SJSA1 (cell line): ENCODE measurements around the gene DNM1. TPM values are rescaled to one million over a fixed set of nuclear protein-coding genes. Genes with fewer than 3 reads are reported as not detected.
A peak's percentile ranks its signal among the peaks of the same experiment; 100 is the strongest.

Source experiments
- DNase-seq, 2 experiments: peaks; one replicate each; pipeline ENCODE4 v3.0.0-alpha.2; 2015 to 2020; ENCODE audit warnings: low spot score in 2 of 2, low read depth in 1 of 2
- H3K27ac ChIP-seq: fragments of 250-450 bp; sonication (Bioruptor Pico); 2 replicates; pipeline ENCODE4 v1.5.1; 2020; ENCODE audit warnings: mild to moderate bottlenecking, moderate library complexity
- H3K27me3 ChIP-seq: fragments of 250-450 bp; sonication (Bioruptor Pico); replicated peaks from 2 replicates; pipeline ENCODE4 v1.5.1; 2020; ENCODE audit warnings: mild to moderate bottlenecking, moderate library complexity
- H3K36me3 ChIP-seq: fragments of 250-450 bp; sonication (Bioruptor Pico); 2 replicates; pipeline ENCODE4 v1.5.1; 2020; ENCODE audit warnings: mild to moderate bottlenecking
- H3K4me1 ChIP-seq: fragments of 250-450 bp; sonication (Bioruptor Pico); replicated peaks from 2 replicates; pipeline ENCODE4 v1.6.1; 2021; ENCODE audit warnings: mild to moderate bottlenecking
- H3K4me3 ChIP-seq: fragments of 250-450 bp; sonication (Bioruptor Pico); 2 replicates; pipeline ENCODE4 v1.5.1; 2020; ENCODE audit warnings: mild to moderate bottlenecking
- H3K9me3 ChIP-seq: fragments of 250-450 bp; sonication (Bioruptor Pico); replicated peaks from 2 replicates; pipeline ENCODE4 v1.5.1; 2020; ENCODE audit warnings: mild to moderate bottlenecking
- total RNA-seq: library from RNA; depleted of rRNA; stranded (reverse); fragments of >200 nt; shearing (Covaris generic); gene quantifications from 2 replicates; pipeline ENCODE4 v1.2.3, GENCODE V29; 2014

Gene DNM1
- total RNA-seq, 1 experiment from 2014 or later, result 2.5 TPM

- DNase-seq, result no peak
- H3K27ac ChIP-seq, result no peak overlapping the region
- no peak overlapping the region for H3K4me3 ChIP-seq
- H3K4me1 ChIP-seq, result peaks cover 7% of the 10 kb centered on the region
- no peaks in the 10 kb centered on the region for H3K9me3 ChIP-seq
- no peaks in the 10 kb centered on the region for H3K27me3 ChIP-seq
- peaks cover 60% of the 10 kb centered on the region for H3K36me3 ChIP-seq
Measured at GRCh38 chr9:128185979-128186965, 16.9 kb upstream of the DNM1 start.

DNA sequence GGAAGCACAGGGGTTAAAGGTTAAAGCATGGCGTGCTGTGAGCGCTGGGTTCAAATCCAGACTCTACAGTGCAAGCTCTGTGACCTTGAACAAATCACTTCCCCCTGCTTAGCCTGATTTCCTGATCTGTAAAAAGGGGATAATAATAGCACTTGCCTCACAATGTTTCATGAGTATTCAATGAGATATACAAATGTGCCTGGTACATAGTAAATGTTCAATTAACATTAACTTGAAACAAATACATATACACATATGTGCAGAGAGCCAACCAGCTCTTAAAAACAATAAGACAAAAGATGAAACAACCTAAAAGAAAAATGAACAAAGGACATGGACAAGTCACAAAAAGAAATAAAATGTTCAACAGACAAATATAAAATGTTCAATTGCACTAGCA lies 15.8 kb upstream of the DNM1 start:
- H3K36me3 ChIP-seq, result peaks cover 63% of the 10 kb centered on the region
- H3K9me3 ChIP-seq, result no peaks in the 10 kb centered on the region
- no peaks in the 10 kb centered on the region for H3K27me3 ChIP-seq
- DNase-seq, result no peak
- no peak overlapping the region for H3K27ac ChIP-seq
- H3K4me1 ChIP-seq, result peaks cover 11% of the 10 kb centered on the region
- no peak overlapping the region for H3K4me3 ChIP-seq

DNA sequence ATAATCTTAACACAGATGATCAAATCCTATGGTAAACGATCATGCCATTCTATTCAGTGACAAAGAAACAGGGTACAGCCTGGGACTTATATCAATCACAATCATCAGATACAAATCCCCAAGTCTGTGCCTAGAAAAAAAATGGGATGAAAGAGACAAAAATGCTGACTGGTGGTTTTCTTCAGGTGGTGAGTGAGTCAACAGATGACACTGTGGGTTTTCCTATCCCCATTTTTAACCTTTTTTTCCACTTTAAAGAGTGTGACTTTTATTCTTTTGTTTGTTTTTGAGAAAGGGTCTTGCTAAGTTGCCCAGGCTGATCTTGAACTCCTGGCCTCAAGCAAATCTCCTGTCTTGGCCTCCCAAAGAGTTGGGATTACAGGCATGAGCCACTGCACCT lies 15.0 kb upstream of the DNM1 start:
- no peak for DNase-seq
- Histone ChIP-seq H3K27ac (no peak overlapping the region), H3K4me3 (no peak overlapping the region)

GRCh38 chr9:128190013-128190412 lies 13.2 kb upstream of the DNM1 start:
- peaks cover 21% of the 10 kb centered on the region for H3K4me1 ChIP-seq
- no peak overlapping the region for H3K4me3 ChIP-seq
- DNase-seq, result no peak
- H3K9me3 ChIP-seq, result no peaks in the 10 kb centered on the region
- peaks cover 45% of the 10 kb centered on the region for H3K36me3 ChIP-seq
- no peak overlapping the region for H3K27ac ChIP-seq
- no peaks in the 10 kb centered on the region for H3K27me3 ChIP-seq

More for the DNA sequence above, 15.0 kb upstream of the DNM1 start:
- Histone ChIP-seq H3K36me3 (peaks cover 59% of the 10 kb centered on the region), H3K4me1 (peaks cover 19% of the 10 kb centered on the region), H3K27me3 (no peaks in the 10 kb centered on the region), H3K9me3 (no peaks in the 10 kb centered on the region)

DNA sequence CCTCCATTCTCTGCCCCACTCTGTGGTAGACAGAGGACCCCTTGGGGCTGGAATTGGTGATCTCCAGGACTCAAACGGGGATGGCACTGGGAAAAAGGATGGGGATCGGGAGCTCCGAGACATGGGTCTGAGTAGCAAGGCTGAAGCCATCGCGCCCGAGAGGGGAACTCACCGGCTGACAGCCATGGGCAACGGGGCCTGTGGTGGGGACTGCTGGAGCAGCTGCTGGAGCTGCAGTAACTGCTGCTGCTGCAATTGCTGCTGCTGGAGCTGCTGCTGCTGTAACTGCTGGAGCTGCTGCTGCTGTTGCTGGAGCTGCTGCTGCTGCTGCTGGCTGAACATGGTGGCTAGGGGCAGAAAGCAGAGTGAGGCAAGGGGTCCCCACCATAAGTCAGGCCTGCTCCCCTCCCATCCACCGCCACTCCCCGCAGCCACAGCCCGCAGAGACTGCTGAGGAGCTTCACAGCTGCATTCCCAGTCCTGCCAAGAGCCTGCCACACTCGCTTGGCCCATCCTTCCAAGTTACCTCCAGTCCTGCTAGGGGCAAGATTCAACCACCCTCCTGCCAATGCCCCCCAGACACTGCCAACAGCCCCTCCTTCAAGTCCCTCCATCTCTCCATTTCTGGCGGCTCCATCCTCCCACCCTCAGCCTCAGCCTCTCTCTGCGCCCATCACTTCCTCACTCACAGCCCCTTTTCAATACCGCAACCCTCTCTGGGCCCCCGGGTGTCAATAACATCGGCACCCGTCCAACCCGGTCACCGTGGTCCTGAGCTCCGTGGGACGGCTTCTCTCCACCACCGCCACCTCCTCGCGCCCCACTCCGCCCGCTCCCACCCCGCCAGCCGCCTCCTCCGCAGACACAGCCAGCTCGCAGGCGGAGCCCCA lies 12.4 kb upstream of the DNM1 start:
- Histone ChIP-seq H3K4me3 (peak overlapping the region; percentile 70), H3K4me1 (peaks cover 21% of the 10 kb centered on the region), H3K9me3 (no peaks in the 10 kb centered on the region), H3K27me3 (no peaks in the 10 kb centered on the region), H3K27ac (peak overlapping the region; percentile 51), H3K36me3 (peaks cover 39% of the 10 kb centered on the region)
- DNase-seq, result peak in 1 of 2 experiments; percentile 31

DNA sequence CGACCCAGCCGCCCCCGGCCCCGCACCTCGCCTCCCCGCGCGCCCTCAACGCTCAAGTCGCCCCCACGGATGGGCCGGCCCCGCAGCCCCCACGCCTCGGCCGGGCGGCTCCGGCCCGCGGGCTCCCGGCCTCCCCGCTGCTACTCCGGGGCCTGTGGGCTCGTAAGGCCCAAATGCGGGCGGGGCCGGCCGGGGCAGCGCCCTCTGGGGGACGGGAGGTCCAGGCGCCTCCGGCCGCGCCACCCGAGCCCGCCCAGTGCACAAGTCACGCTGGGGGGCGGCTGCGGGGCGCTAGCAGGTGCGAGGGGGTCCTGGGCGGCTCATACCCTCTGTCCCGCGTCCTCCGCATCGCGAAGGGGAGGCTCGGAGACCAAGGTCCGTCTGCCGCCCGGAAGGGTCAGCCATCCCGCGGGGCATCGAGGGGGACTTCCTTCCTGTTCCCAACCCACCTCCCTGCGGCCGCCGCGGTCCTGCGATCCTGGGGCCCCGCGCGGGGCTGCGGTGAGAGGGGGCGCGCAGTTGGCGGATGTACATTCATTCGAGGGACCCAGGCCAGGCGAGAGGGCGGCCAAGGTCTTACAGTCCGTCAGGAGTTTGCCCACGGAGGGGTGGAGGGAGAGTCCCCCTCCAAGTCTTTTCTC lies 11.7 kb upstream of the DNM1 start, which contains the start of gene CIZ1:
CIZ1 (minus strand) TSS at position 167 of the 641 bp plus-strand sequence. CDS start 715 bp downstream, outside the sequence.
- H3K27me3 ChIP-seq, result no peaks in the 10 kb centered on the region
- peak within 1 kb of the TSS; percentile 70 for H3K4me3 ChIP-seq
- peaks cover 37% of the 10 kb centered on the region for H3K36me3 ChIP-seq
- no peaks in the 10 kb centered on the region for H3K9me3 ChIP-seq
- peak within 1 kb of the TSS; percentile 51 for H3K27ac ChIP-seq
- peaks cover 21% of the 10 kb centered on the region for H3K4me1 ChIP-seq
- DNase-seq, result peak; percentile 70 to 76

- Histone ChIP-seq H3K9me3 (no peaks in the 10 kb centered on the region), H3K27me3 (no peaks in the 10 kb centered on the region), H3K36me3 (peaks cover 31% of the 10 kb centered on the region), H3K27ac (peak overlapping the region; percentile 29), H3K4me1 (peaks cover 21% of the 10 kb centered on the region), H3K4me3 (peak overlapping the region; percentile 16)
- peak; percentile 89 to 94 for DNase-seq
Measured at GRCh38 chr9:128192601-128193371, 10.4 kb upstream of the DNM1 start.

DNA sequence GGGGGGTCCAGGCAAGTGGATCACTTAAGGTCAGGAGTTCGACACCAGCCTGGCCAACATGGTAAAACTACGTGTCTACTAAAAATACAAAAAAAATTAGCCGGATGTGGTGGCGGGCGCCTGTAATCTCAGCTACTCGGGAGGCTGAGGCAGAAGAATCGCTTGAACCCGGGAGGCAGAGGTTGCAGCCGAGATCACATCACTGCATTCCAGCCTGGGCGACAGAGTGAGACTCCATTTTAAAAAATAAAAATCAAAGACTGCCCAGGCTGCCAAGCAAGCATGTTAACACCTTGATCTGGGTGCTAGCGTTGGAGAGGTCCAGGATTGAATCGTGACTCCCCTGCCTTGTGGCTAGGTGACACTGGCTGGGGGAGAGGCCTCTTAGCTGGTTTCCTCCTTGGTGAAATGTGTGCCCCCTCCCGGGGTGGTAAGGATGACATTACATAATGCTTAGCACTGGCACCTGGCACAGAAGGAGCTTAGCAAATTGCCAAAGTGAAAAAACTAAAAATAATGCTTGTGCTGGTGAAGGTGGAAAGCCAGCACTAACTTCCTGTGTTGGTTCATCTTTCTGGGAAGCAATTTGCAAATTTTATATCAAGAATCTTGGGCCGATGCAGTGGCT lies 9.6 kb upstream of the DNM1 start:
- DNase-seq, result no peak
- Histone ChIP-seq H3K4me1 (peaks cover 21% of the 10 kb centered on the region), H3K27me3 (no peaks in the 10 kb centered on the region), H3K4me3 (no peak overlapping the region), H3K27ac (peak overlapping the region; percentile 29), H3K36me3 (peaks cover 26% of the 10 kb centered on the region), H3K9me3 (no peaks in the 10 kb centered on the region)

DNA sequence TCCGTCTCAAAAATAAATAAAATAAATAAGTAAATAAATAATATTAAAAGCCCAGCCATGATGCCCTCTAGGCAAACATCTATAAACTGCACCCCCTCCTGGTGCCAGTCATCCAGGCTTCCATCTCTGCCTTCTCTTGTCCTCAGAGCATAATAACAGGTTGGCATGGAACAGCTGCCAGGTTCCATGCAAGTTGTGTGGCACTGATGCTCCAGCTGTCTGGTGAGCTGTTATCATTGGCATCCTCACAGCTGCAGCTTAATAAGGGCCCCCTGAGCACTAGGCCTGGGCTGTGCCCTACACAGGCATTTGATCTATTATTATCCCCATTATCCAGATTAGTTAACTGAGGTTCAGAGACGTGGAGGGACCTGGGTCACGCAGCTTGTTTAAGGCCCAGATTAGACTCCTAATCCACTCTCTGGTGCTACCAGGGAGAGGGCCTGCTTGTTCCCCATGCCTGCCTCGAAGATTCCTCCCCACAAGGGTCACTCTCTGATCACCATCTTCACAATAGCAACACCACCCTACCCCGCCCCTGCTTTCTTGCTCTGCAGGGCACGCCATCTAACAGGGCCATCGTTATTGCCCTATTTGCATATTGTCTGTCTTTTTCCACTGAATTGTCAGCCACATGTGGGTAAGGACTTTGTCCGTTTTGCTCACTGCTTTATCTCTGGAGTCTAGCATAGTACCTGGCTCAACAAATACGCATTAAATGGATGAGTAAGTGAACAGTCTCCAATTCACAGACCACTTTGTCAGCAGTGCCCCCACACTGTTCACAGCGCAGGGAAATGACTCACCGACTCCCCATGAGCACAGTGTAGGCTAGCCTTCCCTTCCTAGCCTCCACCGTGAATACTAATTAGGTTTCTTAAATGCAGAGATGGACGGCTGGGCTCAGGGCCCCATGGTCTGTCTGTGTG lies 1.5 kb upstream of the DNM1 start:
- Histone ChIP-seq H3K27me3 (no peaks in the 10 kb centered on the region), H3K27ac (no peak overlapping the region), H3K36me3 (no peaks in the 10 kb centered on the region), H3K4me3 (no peak overlapping the region), H3K9me3 (peaks cover 5% of the 10 kb centered on the region; the same call in 1 of the 2 replicates), H3K4me1 (peaks cover 21% of the 10 kb centered on the region)
- DNase-seq, result no peak

- DNase-seq, result no peak
- H3K36me3 ChIP-seq, result no peaks in the 10 kb centered on the region
- H3K27ac ChIP-seq, result no peak overlapping the region
- H3K4me1 ChIP-seq, result peaks cover 21% of the 10 kb centered on the region
- H3K4me3 ChIP-seq, result peak overlapping the region; percentile 67; the same call in 1 of the 2 replicates
- no peaks in the 10 kb centered on the region for H3K27me3 ChIP-seq
- peaks cover 5% of the 10 kb centered on the region; the same call in 1 of the 2 replicates for H3K9me3 ChIP-seq
Measured at GRCh38 chr9:128202648-128203023, 543 bp upstream of the DNM1 start.

DNA sequence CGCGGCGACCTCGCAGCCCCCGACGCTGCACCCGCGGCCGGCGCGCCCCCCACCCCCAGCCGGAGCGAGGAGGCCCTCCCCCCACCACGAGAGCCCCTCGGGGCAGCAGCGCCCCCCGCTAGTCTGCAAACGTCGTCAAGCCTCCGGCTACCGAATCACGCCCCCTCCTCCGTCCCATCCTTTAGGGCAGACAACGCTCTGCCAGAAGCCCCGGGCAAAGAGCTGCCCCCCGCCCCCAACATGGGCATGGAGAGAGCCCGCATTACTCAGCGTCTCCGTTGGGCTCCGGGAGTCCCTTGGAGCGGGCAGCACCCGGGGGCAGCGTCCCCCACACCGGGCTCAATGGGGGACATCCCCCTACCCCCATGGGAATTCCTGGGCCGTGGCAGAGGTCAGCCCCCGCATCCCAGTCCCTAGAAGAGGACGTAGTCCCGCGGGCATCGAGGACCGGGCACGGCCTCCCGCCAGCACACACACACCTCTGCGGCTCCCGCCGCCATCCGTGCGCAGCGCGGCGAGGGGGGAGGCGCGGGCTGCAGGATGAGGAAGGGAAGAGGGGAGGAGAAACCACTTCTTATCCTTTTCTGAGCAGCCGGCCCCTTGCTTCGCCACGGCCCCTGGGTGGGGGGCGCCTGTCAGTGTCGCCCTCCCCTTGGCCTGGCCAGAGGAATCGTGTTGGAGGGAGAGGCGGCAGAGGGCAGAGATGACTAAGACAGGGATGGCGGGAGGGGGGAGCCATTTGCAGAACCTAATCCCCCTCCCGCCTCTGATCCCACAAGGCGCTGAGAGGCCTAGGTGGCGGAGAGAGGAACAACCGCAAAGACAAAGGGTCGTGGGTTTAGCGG lies 750 bp downstream of the DNM1 start:
- peak in 1 of 2 experiments; percentile 50 for DNase-seq
- Histone ChIP-seq H3K4me1 (peaks cover 21% of the 10 kb centered on the region), H3K27me3 (no peaks in the 10 kb centered on the region), H3K27ac (no peak overlapping the region), H3K36me3 (no peaks in the 10 kb centered on the region), H3K4me3 (peak overlapping the region; percentile 67), H3K9me3 (peaks cover 5% of the 10 kb centered on the region; the same call in 1 of the 2 replicates)
